LNCaP clone FGC (cell line): ENCODE results near the gene DIS3L2.
A peak's percentile ranks its signal among the peaks of the same experiment; 100 is the strongest.

Source experiments
- DNase-seq: peaks from one replicate; pipeline ENCODE4 v3.0.0-alpha.2; 2011; ENCODE audit warnings: low read depth
- H3K4me3 ChIP-seq: 2 replicates; pipeline ENCODE4 v1.5.1; 2011; ENCODE audit warnings: mild to moderate bottlenecking, low read depth, low read length, control low read depth
- CTCF ChIP-seq: IDR thresholded peaks from 2 replicates; pipeline ENCODE4 v1.5.1; 2012; ENCODE audit warnings: mild to moderate bottlenecking; ENCODE audit not compliant: control insufficient read depth, insufficient read depth; ENCODE audit errors: extremely low read depth

DIS3L2 gene

GRCh38 chr2:232347369-232347768 is 385.9 kb downstream of the DIS3L2 start:
- no peak for TF ChIP-seq CTCF
- no peak overlapping the region for H3K4me3 ChIP-seq
- DNase-seq: no peak

- no peak for DNase-seq
Measured at GRCh38 chr2:232348936-232349335, 387.4 kb downstream of the DIS3L2 start.

GRCh38 chr2:232349546-232349945 is 388.0 kb downstream of the DIS3L2 start:
- no peak for TF ChIP-seq CTCF
- H3K4me3 ChIP-seq: no peak overlapping the region
- no peak for DNase-seq

More at GRCh38 chr2:232348936-232349335, 387.4 kb downstream of the DIS3L2 start:
- no peak for TF ChIP-seq CTCF
- no peak overlapping the region for H3K4me3 ChIP-seq

- TF ChIP-seq CTCF: no peak
- H3K4me3 ChIP-seq: no peak overlapping the region
- no peak for DNase-seq
Measured at GRCh38 chr2:232349946-232350635, 388.6 kb downstream of the DIS3L2 start.

DNA sequence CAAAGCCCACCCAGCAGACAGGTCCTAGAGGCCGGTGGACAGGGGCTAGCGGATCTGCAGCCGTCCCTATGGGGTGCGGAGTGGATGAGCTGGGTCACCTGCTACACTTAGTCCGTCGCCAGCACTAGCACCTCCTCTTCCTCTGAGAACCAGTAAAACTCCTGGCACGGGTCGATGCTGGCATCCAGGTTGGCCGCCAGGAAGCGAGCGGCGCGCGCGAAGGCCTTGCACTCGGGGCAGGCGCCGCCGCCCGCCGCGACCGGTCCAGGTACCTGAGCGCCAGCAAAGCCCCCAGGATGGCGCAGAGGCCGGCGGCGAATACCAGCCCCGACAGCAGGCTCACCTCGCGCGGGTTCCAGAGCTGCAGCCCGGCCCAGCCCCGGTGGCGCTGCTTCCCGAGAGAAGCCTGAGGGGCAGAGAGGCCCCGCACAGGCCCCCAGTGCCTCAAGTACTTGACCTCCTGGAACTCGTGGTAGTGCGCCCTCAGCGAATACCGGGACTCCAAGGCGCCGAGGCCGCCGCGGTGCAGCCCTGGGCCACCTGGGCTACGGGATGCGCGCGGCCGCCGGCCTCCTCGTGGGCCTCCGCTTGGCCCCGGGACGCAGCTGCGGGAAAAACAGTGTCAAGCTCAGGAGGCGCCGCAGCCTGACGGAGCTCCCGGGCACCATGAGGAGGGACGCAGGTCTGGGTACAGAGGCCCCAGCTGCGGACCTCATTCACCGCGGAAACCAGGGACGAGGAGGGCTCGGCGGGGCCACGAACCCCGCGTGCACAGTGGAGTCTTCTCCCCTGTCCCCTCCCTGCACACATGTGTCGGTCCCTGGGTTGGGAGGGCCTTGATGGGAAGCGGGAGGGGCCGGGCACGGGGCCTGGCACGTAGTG is 389.5 kb downstream of the DIS3L2 start:
- no peak for TF ChIP-seq CTCF
- H3K4me3 ChIP-seq: no peak overlapping the region
- peak; percentile 15 for DNase-seq

GRCh38 chr2:232351686-232352510 is 390.4 kb downstream of the DIS3L2 start:
- no peak overlapping the region for H3K4me3 ChIP-seq
- TF ChIP-seq CTCF: no peak
- no peak for DNase-seq
